ENCODE measurements around the gene RNF103.

The RNF103 gene

DNA sequence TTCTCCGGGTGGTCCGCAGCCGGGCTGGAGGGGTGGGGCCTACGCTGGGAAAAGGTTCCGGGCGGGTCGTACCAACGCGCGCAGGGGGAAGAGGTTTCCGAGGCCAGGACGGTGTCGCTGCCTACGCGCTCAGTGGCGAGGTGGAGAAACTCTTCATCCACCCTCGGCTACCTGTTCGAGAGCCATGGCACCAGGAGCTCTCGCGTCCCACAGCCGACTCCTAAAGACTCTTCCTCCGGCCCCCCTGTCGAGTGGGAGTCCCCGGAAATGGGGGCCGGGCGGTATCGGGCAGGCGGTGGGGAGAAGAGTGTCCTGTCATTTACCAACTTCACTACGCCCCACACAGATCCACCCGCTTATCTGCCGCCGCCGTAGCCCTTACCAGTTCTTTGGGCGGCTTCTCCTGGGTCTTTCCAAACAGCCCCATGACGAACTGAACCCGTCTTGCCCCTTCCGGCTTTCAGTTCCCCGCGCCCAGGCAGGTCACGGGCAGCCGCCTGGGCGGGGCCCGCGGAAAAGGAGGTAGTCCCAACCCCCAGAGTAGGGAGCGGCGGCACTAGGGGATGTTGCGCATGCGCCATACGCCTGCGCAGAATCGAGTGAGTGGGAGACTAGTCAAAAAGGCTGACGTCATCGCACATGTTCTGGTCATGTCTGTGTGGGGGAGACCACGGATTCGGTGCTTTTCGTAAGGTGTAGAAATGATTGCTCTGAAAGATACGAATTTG lies 60.6 kb downstream of the RNF103 start, which contains the start of gene CHMP3:
Gene CHMP3, minus strand, starts transcription at position 522 of the 728 bp plus-strand sequence. Its CDS starts 95 bp downstream, at position 427.
- DNase-seq: peak; percentile 96

DNA sequence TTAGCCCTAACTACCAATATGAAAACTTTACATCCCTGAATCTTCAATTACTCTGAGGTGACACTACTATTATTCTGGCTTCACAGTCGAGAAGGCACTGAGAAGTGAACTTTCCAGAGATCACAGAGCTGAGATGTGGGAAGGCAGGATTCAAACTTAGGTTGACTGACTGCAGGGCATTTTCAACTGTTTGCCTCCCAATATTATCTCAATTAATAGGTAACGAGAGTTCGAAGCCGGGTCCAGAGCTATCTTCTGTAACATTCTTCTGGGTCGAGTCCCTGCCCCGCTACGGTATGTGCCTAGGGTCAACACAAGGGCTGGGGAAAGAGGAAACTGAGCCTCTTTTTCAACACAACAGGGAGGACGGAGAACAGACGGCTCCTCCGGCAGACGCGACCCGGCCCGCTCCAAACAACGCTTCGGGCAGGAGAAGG lies 61.2 kb downstream of the RNF103 start:
- DNase-seq: no peak

DNA sequence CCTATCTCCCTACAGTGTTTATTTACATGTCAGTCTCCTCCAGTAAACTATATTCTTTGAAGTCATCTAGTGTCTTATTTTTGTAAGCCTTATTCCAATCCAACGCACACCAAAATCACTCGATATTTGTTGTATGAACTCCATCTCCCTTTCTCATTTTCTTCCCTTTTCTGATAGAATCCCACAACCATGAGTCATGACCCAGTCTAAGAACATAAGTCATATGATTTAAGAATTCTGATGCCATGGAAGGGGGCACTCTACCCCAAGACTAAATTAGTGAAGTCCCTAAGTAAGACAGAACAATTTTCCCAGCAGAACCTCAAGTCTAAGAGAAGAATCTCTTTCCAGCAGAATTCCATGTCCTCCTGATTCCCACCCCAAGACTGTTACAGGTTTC lies 65.8 kb downstream of the RNF103 start:
- no peak for DNase-seq

DNA sequence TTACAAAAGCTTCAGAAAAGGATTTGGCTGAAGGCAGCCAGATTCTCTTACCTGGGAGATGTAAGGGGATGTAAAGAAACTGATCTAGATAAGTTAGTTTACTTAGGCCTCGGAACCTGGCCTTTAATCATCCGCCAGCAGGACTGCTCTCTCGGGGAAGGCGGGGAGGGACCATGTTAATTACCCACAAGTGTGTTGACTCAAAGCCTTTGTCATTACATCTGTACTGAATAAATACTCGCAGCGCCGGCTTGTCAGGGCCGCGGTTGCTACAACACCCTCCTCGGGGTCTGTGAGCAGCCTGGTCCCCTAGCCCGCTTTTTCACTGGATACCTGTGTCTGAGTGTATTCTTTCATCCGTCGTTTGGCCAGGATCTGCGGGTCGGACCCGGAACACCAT lies 67.2 kb downstream of the RNF103 start:
- DNase-seq: no peak
